Measurements from ENCODE around the gene SEL1L3.

DNA sequence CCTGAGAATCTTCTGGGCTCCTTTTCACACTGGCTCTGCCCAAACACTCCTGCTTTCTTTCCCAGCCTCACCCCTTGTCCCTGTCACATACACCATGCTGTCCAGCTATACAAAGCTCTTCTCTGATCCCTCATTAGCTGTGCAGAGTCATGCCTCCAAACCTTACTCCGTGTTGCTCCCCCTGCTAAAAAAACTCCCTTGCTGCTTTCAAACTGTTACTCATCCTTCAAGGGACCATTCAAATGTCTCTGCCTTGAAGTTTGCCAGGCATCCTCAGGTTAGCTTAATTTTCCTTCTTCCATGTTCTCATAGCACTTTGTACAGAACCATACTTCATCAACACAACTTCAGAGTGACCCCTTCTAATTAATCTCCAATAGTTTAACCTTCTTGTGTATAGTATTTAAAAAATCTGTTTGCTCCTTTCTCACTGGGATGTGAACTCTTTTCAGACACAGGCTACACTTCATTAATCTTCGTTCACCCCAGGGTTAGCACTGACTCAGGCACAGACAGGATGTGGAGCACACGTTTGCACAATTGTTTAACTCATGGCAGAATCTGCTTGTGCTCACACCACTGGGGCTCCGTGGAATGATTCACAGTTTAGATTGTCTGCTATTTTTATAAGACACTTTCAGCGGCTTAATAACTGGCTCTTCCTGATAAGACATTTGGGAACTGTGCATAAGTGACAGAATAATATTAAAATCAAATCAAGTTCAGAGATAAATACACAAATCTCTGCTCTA lies 21.4 kb upstream of the SEL1L3 start:
- TF ChIP-seq POLR2A (IDR thresholded peaks at IDR 0.05) = no peak
- TF ChIP-seq, protein P1, sequence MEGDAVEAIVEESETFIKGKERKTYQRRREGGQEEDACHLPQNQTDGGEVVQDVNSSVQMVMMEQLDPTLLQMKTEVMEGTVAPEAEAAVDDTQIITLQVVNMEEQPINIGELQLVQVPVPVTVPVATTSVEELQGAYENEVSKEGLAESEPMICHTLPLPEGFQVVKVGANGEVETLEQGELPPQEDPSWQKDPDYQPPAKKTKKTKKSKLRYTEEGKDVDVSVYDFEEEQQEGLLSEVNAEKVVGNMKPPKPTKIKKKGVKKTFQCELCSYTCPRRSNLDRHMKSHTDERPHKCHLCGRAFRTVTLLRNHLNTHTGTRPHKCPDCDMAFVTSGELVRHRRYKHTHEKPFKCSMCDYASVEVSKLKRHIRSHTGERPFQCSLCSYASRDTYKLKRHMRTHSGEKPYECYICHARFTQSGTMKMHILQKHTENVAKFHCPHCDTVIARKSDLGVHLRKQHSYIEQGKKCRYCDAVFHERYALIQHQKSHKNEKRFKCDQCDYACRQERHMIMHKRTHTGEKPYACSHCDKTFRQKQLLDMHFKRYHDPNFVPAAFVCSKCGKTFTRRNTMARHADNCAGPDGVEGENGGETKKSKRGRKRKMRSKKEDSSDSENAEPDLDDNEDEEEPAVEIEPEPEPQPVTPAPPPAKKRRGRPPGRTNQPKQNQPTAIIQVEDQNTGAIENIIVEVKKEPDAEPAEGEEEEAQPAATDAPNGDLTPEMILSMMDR (IDR thresholded peaks at IDR 0.05) = no peak
